ENCODE results near the gene ZNF277. TPM values are rescaled to one million over a fixed set of nuclear protein-coding genes. Genes with fewer than 3 reads are reported as not detected.
"Not testable (repeated sequence)": the region's sequence is repeated elsewhere in the genome, so short reads cannot be mapped to it uniquely, and the experiment has no call there.

The ZNF277 gene
- total RNA-seq, 1 experiment from 2014 or later, result 29.7 TPM

GRCh38 chr7:112297681-112298080 is 91.2 kb downstream of the ZNF277 start:
- Histone ChIP-seq H3K9me3 (replicated peaks) (no peaks in the 10 kb centered on the region), H3K27ac (no peak overlapping the region), H3K27me3 (no peaks in the 10 kb centered on the region), H3K4me1 (peaks cover 4% of the 10 kb centered on the region), H3K36me3 (peaks cover 5% of the 10 kb centered on the region; the same call in 1 of the 2 replicates), H3K4me3 (no peak overlapping the region)
- DNase-seq, result no peak

DNA sequence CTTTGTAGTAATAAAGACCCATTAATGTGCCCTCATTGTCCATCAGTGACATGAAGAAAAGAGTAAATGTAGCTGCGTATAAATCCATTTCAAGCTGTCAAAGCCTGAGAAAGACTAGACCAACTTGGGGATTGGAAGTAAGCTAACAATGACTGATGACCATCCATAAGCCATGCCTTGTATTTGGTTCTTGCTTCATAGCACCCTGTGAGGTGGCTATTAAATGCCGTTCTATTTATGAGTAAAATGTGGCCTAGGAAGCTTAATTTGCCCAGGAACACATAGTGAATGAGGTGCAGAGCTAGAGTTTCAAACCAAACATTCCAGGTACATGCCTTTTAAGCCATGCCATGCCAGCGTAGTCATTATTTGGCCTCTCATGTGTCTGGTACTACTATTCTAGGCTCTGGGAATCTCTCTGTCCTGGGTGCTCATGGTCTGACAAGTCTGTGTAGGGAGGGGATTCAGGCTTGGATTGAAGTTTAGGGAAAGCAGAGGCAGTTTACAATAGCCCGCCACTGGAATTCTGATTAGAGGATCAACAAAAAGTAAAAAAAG is 92.1 kb downstream of the ZNF277 start:
- Histone ChIP-seq H3K36me3 (peaks cover 5% of the 10 kb centered on the region; the same call in 1 of the 2 replicates), H3K27ac (no peak overlapping the region), H3K4me1 (peaks cover 4% of the 10 kb centered on the region), H3K4me3 (no peak overlapping the region), H3K27me3 (no peaks in the 10 kb centered on the region), H3K9me3 (replicated peaks) (no peaks in the 10 kb centered on the region)
- DNase-seq, result no peak

DNA sequence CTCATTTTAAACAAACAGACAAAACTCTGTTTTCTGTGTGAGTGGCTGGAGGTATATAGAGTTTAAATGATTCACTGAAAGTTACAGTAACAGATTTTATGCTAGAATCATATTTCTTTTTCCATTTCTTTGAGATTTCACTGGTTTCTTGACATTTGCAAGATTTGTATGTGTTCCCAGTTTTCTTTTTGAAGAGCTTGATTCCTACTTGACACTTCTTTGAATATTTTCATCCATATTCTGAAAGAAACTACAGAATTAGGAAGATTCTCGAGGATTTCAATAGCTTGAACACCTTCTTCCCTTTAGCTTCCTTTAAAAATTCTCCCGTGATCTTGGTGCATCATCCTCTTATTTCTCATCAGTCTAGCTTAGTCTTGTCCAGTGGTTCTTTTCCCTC is 93.6 kb downstream of the ZNF277 start:
- Histone ChIP-seq H3K4me1 (peaks cover 4% of the 10 kb centered on the region), H3K27ac (no peak overlapping the region), H3K27me3 (no peaks in the 10 kb centered on the region), H3K4me3 (no peak overlapping the region), H3K9me3 (replicated peaks) (no peaks in the 10 kb centered on the region), H3K36me3 (peaks cover 5% of the 10 kb centered on the region; the same call in 1 of the 2 replicates)
- DNase-seq, result no peak

DNA sequence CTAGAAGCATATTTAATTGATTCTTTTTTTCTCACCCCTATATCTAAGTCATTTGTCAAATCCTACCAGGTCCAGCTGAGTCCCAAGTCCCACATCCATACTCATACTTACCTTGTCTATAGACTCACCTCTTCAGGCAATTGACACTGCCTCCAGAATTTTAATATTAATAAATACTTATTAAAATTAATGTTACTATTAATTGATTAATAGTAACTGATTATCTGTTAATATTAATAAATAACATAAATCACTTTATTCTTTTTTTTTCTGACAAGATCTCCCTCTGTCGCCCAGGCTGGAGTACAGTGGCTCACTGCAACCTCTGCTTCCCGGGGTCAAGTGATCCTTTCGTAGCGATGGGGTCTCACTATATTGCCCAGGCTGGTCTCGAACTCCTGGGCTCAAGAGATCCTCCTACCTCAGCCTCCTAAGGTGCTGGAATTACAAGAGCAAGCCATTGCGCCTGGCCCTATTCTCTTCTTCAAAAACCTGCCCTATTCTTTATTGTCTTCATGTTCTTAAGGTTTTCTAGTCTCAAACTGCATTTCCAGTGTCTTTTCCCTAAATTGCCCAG is 94.4 kb downstream of the ZNF277 start:
- no peaks in the 10 kb centered on the region for H3K27me3 ChIP-seq
- DNase-seq, result no peak
- peaks cover 5% of the 10 kb centered on the region; the same call in 1 of the 2 replicates for H3K36me3 ChIP-seq
- no peak overlapping the region for H3K27ac ChIP-seq
- H3K9me3 ChIP-seq (replicated peaks), result no peaks in the 10 kb centered on the region
- no peak overlapping the region for H3K4me3 ChIP-seq
- H3K4me1 ChIP-seq, result peaks cover 4% of the 10 kb centered on the region

GRCh38 chr7:112302566-112302965 is 96.1 kb downstream of the ZNF277 start:
- no peak for DNase-seq
- no peaks in the 10 kb centered on the region for H3K9me3 ChIP-seq (replicated peaks)
- peaks cover 5% of the 10 kb centered on the region; the same call in 1 of the 2 replicates for H3K36me3 ChIP-seq
- H3K4me3 ChIP-seq, result no peak overlapping the region
- H3K4me1 ChIP-seq, result no peaks in the 10 kb centered on the region
- no peaks in the 10 kb centered on the region for H3K27me3 ChIP-seq
- H3K27ac ChIP-seq, result no peak overlapping the region

DNA sequence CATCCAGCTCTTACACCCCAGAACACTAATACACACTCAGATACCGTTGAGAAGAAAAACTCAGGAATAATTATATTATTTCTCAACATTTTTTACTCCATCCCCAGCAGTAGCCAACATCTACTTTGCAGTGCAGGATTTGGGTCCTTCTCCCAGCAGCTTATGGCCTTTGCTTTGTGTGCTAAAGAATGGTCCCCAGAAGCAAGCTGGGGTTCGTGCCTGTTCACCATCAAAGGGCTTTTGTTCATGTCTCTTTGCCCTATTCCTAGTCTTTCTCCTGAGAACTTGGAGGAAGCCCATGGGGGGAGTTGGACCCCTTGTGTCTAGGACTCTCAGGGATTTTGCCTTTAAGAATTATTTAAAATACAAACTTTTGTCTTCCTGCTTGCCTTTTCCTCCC is 100.4 kb downstream of the ZNF277 start:
- H3K4me3 ChIP-seq, result no peak overlapping the region
- peaks cover 6% of the 10 kb centered on the region; the same call in 1 of the 2 replicates for H3K9me3 ChIP-seq (replicated peaks)
- H3K4me1 ChIP-seq, result no peaks in the 10 kb centered on the region
- no peaks in the 10 kb centered on the region for H3K27me3 ChIP-seq
- H3K36me3 ChIP-seq, result peaks cover 7% of the 10 kb centered on the region; the same call in 1 of the 2 replicates
- DNase-seq, result no peak
- no peak overlapping the region for H3K27ac ChIP-seq

DNA sequence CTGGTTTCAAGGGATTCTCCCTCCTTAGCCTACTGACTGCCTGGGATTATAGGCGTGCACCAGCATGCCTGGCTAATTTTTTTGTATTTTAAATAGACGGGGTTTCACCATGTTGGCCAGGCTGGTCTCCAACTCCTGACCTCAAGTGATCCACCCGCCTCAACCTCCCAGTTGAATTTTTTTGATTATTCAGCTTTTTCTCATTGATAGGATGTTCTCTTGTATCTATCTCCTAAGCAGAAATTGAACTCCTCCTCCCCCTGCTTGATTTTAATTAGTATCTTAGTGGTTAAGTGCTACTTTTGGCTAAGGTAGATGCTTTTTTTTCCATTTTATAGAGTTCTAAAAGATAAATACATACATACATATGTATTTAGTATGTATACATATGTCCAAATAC is 101.0 kb downstream of the ZNF277 start:
- peaks cover 6% of the 10 kb centered on the region; the same call in 1 of the 2 replicates for H3K9me3 ChIP-seq (replicated peaks)
- H3K4me1 ChIP-seq, result no peaks in the 10 kb centered on the region
- H3K36me3 ChIP-seq, result peaks cover 7% of the 10 kb centered on the region; the same call in 1 of the 2 replicates
- H3K27me3 ChIP-seq, result no peaks in the 10 kb centered on the region
- H3K4me3 ChIP-seq, result no peak overlapping the region
- H3K27ac ChIP-seq, result no peak overlapping the region
- DNase-seq, result no peak

GRCh38 chr7:112308974-112309373 is 102.5 kb downstream of the ZNF277 start:
- H3K27me3 ChIP-seq, result no peaks in the 10 kb centered on the region
- no peak for DNase-seq
- no peak overlapping the region for H3K4me3 ChIP-seq
- no peaks in the 10 kb centered on the region for H3K4me1 ChIP-seq
- peaks cover 7% of the 10 kb centered on the region; the same call in 1 of the 2 replicates for H3K36me3 ChIP-seq
- H3K9me3 ChIP-seq (replicated peaks), result peaks cover 6% of the 10 kb centered on the region; the same call in 1 of the 2 replicates
- no peak overlapping the region for H3K27ac ChIP-seq

DNA sequence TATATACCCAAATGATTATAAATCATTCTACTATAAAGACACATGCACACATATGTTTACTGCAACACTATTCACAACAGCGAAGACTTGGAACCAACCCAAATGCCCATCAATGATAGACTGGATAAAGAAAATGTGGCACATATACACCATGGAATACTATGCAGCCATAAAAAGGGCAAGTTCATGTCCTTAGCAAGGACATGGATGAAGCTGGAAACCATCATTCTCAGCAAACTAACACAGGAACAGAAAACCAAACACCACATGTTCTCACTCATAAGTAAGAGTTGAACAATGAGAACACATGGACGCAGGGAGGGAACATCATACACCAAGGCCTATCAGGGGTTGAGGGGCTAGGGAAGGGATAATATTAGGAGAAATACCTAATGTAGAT is 110.3 kb downstream of the ZNF277 start:
- H3K9me3 ChIP-seq (replicated peaks); H3K36me3 ChIP-seq; H3K27ac ChIP-seq; H3K27me3 ChIP-seq; H3K4me3 ChIP-seq; H3K4me1 ChIP-seq; DNase-seq: not testable (repeated sequence)

DNA sequence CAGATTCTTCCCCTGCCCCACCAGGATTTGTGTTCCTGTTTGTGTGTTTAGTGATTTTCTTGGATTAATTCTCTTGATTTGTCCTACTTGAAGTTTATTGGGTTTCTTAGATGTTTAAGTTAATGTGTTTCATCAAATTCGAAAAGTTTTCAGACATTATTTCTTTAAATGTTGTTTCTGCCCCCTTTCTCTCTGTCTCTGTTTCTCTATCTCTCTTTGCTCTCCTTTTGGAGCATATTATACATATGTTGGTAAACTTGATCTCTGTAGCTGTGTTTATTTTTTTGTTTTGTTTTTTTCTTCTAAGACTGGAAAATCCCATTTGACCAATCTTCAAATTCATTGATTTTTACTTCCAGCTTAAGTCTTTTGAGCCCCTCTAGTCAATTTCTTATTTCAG is 115.6 kb downstream of the ZNF277 start:
- Histone ChIP-seq H3K27ac (no peak overlapping the region), H3K27me3 (no peaks in the 10 kb centered on the region), H3K9me3 (replicated peaks) (peaks cover 6% of the 10 kb centered on the region; the same call in 1 of the 2 replicates), H3K4me1 (no peaks in the 10 kb centered on the region), H3K36me3 (peaks cover 15% of the 10 kb centered on the region), H3K4me3 (no peak overlapping the region)
- DNase-seq, result no peak

- Histone ChIP-seq H3K27ac (no peak overlapping the region), H3K9me3 (replicated peaks) (peaks cover 6% of the 10 kb centered on the region; the same call in 1 of the 2 replicates), H3K4me1 (no peaks in the 10 kb centered on the region), H3K4me3 (no peak overlapping the region), H3K36me3 (peaks cover 25% of the 10 kb centered on the region; the same call in 1 of the 2 replicates), H3K27me3 (no peaks in the 10 kb centered on the region)
- no peak for DNase-seq
Measured at GRCh38 chr7:112327566-112327965, 121.1 kb downstream of the ZNF277 start.

DNA sequence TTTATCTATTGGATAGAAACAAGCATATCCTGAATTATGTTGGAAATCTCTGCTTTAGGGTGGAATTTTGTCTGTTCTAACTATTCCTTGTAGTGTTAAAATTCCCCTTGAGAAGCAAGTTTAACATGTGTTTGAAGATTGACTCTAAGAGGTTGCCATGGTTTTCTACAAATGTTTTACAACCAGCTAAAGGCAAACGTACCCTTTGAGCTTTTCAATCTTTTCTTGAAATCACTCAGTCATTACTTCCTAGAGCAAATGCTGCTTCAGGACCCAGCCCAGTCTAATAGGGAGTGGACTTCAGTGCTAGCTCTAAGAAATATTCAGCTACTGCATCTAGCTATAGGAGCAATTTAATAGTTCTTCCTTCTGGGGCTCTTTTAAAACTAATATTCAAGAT is 125.0 kb downstream of the ZNF277 start:
- Histone ChIP-seq H3K4me3 (no peak overlapping the region), H3K36me3 (peaks cover 10% of the 10 kb centered on the region)
- DNase-seq, result no peak

GRCh38 chr7:112334366-112334765 is 127.9 kb downstream of the ZNF277 start:
- no peaks in the 10 kb centered on the region for H3K9me3 ChIP-seq (replicated peaks)
- H3K27me3 ChIP-seq, result no peaks in the 10 kb centered on the region
- H3K4me3 ChIP-seq, result no peak overlapping the region
- H3K4me1 ChIP-seq, result no peaks in the 10 kb centered on the region
- no peak overlapping the region for H3K27ac ChIP-seq
- no peak for DNase-seq
- peaks cover 3% of the 10 kb centered on the region; the same call in 1 of the 2 replicates for H3K36me3 ChIP-seq

More for the DNA sequence above, 125.0 kb downstream of the ZNF277 start:
- H3K9me3 ChIP-seq (replicated peaks), result no peaks in the 10 kb centered on the region
- H3K27me3 ChIP-seq, result no peaks in the 10 kb centered on the region
- no peak overlapping the region for H3K27ac ChIP-seq
- no peaks in the 10 kb centered on the region for H3K4me1 ChIP-seq

GRCh38 chr7:112336261-112336660 is 129.8 kb downstream of the ZNF277 start:
- no peaks in the 10 kb centered on the region for H3K9me3 ChIP-seq (replicated peaks)
- no peaks in the 10 kb centered on the region for H3K27me3 ChIP-seq
- no peak overlapping the region for H3K27ac ChIP-seq
- no peak overlapping the region for H3K4me3 ChIP-seq
- peaks cover 3% of the 10 kb centered on the region for H3K36me3 ChIP-seq
- H3K4me1 ChIP-seq, result no peaks in the 10 kb centered on the region
- DNase-seq, result no peak

DNA sequence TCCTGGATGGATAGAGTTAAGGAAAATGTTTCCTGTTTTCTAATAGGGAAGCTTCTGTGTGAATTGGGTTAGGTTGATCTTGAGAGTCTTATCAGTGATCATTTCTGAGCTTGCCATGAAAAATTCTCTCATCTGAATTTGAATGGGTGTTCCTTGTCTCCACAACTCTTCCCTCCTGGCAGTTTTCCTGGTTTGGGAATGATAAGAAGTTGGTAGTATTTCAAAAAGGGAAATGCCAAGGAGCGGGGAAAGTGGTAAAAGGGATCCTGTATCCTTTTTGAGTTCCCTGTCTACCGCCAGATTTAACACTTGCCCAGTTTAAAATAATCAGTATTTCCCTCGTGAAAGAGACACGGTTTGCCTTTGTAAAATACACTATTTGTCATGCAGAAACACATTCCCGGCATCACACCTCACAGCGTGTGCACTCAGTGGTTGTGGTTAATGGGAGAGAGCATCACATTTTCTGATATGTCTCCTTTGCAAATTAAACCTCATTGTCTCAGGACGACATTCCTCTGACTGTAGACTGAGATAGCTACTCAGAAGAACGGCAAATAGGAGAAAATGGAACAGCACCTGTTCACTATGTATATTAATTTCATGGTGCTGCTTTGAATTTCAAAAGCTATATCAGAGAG is 130.6 kb downstream of the ZNF277 start:
- no peak for DNase-seq
- H3K36me3 ChIP-seq, result peaks cover 3% of the 10 kb centered on the region
- no peak overlapping the region for H3K4me3 ChIP-seq
- H3K4me1 ChIP-seq, result no peaks in the 10 kb centered on the region
- no peaks in the 10 kb centered on the region for H3K9me3 ChIP-seq (replicated peaks)
- H3K27me3 ChIP-seq, result no peaks in the 10 kb centered on the region
- H3K27ac ChIP-seq, result no peak overlapping the region

All from SJCRH30 (cell line).